Right lobe of liver (tissue), 4 donors: ENCODE measurements around the gene HECTD4.

Source experiments
- CTCF ChIP-seq, 4 donors: fragments of 200-600 bp in 3 of 4; fragments of 450-650 bp in 1 of 4; IDR thresholded peaks; one replicate each; pipeline versions ENCODE4 v1.5.1 to v1.8.0; 2016 to 2022; ENCODE audit warnings: antibody characterized with exemption in 4 of 4, mild to moderate bottlenecking in 2 of 4
- POLR2A ChIP-seq: fragments of 450-650 bp; IDR thresholded peaks from one replicate; pipeline ENCODE4 v1.6.1; 2017; ENCODE audit warnings: antibody characterized with exemption, mild to moderate bottlenecking
- donor health status: DM: no; HTN: no; CAD: no.
- donor health status: DM: no; HTN: no; CAD: no.
- donor health status: DM: no; HTN: yes; CAD: no.

DNA sequence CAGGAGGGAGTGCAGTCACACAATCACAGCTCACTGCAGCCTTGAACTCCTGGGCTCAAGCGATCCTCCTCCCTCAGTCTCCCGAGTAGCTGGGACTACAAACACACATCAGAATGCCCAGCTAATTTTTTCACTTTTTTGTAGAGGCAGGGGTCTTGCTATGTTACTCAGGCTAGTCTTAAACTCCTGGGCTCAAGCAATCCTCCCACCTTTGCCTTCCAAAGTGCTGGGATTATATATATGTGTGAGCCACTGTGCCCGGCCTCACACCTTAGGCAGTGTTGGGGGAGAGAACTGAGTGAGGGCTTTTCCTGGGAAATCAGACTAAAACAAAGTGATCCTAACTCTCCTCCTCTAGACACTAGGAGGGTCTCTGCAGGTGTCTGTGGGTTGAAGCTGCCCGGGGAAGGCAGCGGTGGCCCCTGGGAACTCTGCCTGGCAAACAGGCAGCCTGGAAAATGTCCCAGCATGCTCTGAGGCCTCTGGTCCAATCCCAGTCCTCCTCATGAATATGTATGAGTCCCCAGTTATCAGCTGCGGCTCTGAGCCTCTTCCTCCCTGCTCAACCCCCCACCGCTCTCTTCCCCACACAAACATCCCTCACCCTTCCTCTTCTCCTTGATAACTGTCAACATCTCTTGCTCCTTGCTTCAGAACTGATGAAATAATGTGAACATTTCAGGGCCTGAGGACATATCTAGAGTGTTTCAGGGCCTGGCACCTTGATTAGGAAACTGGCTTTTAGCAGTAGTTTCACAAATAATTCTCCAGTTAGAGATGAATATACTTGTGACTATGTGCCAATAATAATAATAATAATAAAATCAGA, 265.8 kb downstream of the HECTD4 start:
- no peak for TF ChIP-seq POLR2A
- TF ChIP-seq CTCF (IDR thresholded peaks at IDR 0.05), result no peak
